A673 (cell line): Measurements from ENCODE around the gene SHISA7. TPM values are rescaled to one million over a fixed set of nuclear protein-coding genes. Genes with fewer than 3 reads are reported as not detected.
"Not testable (repeated sequence)": the region's sequence is repeated elsewhere in the genome, so short reads cannot be mapped to it uniquely, and the experiment has no call there.

Source experiments
- BruUV-seq: library from RNA; stranded (reverse); fragments of 400-500 nt; replicated peaks from 2 replicates; lab custom pipeline; 2021; lab: Mats Ljungman, UMichigan
- CTCF ChIA-PET: fragments of 300-600 bp; sonication (Branson Sonifier 250); formaldehyde crosslinking; loops from one replicate; lab custom pipeline; 2022; ENCODE audit warnings: antibody characterized with exemption; lab: Charles Lee
- POLR2A ChIA-PET: fragments of 300-600 bp; sonication (Branson Sonifier 250); formaldehyde crosslinking; loops from one replicate; lab custom pipeline; 2022; ENCODE audit warnings: antibody characterized with exemption; ENCODE audit not compliant: low non-redundant PET; lab: Charles Lee
- DNase-seq: peaks from one replicate; pipeline ENCODE4 v3.0.0-alpha.2; 2015; ENCODE audit warnings: low spot score
- H3K27ac ChIP-seq: fragments of 200-600 bp; sonication (generic); 2 replicates; pipeline ENCODE4 v1.5.1; 2016; ENCODE audit warnings: mixed run types, low read depth, mild to moderate bottlenecking, mixed read lengths, antibody characterized with exemption, low read length; ENCODE audit not compliant: poor library complexity, severe bottlenecking
- H3K27me3 ChIP-seq: fragments of 200-600 bp; sonication (generic); replicated peaks from 2 replicates; pipeline ENCODE4 v1.6.1; 2017; ENCODE audit warnings: mixed run types, low read depth, mild to moderate bottlenecking, mixed read lengths, antibody characterized with exemption, low read length; ENCODE audit not compliant: insufficient read depth, poor library complexity
- H3K36me3 ChIP-seq: fragments of 200-600 bp; sonication (generic); 2 replicates; pipeline ENCODE4 v1.6.1; 2016; ENCODE audit warnings: mixed run types, mild to moderate bottlenecking, mixed read lengths, antibody characterized with exemption, low read length; ENCODE audit not compliant: insufficient read depth, poor library complexity, severe bottlenecking
- H3K4me1 ChIP-seq: fragments of 200-600 bp; sonication (generic); 2 replicates; pipeline ENCODE4 v1.6.1; 2017; ENCODE audit warnings: mixed run types, mild to moderate bottlenecking, mixed read lengths, antibody characterized with exemption, low read length; ENCODE audit not compliant: insufficient read depth, poor library complexity, severe bottlenecking
- H3K4me3 ChIP-seq: fragments of 200-600 bp; sonication (generic); 2 replicates; pipeline ENCODE4 v1.5.1; 2016; ENCODE audit warnings: low read depth, mixed run types, mild to moderate bottlenecking, mixed read lengths, low read length; ENCODE audit not compliant: poor library complexity, severe bottlenecking
- H3K9me3 ChIP-seq: fragments of 200-600 bp; sonication (generic); 2 replicates; pipeline ENCODE4 v1.6.1; 2016; ENCODE audit warnings: mixed run types, low read depth, mild to moderate bottlenecking, mixed read lengths, antibody characterized with exemption, low read length; ENCODE audit not compliant: poor library complexity, severe bottlenecking
- EZH2 ChIP-seq: fragments of 200-600 bp; sonication (generic); IDR thresholded peaks from 2 replicates; pipeline ENCODE4 v1.6.1; 2017; ENCODE audit warnings: borderline replicate concordance, low read depth, mild to moderate bottlenecking, mixed read lengths, antibody characterized with exemption, low read length; ENCODE audit not compliant: poor library complexity, severe bottlenecking
- intact Hi-C: fragments of 100-400 bp; cut with micrococcal nuclease; formaldehyde crosslinking; loops from one replicate; pipeline ENCODE4 v1.10.0; 2022; ENCODE audit not compliant: unreplicated experiment
- total RNA-seq: library from RNA; stranded (reverse); gene quantifications from 2 replicates; pipeline ENCODE4 v1.2.3, GENCODE V29; 2021
- TF ChIP-seq, protein P1 (sequence below): fragments of 300-800, 200-600 bp; sonication (generic); conservative IDR thresholded peaks from 2 replicates; pipeline ENCODE4 v1.5.1; 2017; ENCODE audit warnings: low read depth, mild to moderate bottlenecking, antibody characterized with exemption, low read length, moderate library complexity, mixed read lengths

The SHISA7 gene
- total RNA-seq, 1 experiment from 2014 or later: 0.21 TPM

DNA sequence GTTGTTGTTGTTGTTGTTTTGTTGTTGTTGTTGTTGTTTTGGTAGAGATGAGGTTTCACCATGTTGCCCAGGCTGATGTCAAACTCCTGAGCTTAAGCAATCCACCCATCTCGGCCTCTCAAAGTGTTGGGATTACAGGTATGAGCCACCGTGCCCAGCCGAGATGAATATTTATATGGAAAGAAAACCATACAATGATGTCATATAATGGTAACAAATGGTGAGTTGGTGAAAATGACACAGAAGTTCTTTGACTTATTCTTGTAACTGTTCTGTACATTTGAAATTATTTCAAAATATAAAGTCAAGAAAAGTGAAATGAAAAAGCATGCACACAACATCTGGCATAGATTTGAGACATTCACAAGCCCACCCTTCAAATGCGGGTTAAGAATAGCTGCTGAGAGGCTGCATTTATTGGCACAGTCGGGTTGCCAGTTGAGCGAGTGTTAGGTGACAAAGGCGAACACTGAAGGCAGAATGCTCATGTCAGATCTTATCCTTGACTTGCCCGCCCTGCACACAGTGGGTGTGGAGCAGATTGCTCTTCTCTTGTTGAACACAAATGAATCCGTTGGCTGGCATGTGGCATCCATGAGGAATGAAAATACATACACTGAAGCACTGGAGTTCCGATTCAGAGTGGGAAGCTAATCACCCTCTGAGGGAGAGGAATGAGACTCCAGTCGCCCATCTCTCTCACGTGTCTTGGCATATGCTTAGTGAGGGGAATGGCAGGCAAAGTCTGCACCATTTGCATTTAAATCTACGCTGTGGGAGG lies 19.7 kb downstream of the SHISA7 start:
- no peak for DNase-seq
- Histone ChIP-seq H3K4me3 (no peak overlapping the region), H3K4me1 (no peaks in the 10 kb centered on the region), H3K27ac (no peak overlapping the region), H3K36me3 (no peaks in the 10 kb centered on the region), H3K9me3 (no peaks in the 10 kb centered on the region), H3K27me3 (no peaks in the 10 kb centered on the region)
- TF ChIP-seq EZH2: no peak
- TF ChIP-seq, protein P1, sequence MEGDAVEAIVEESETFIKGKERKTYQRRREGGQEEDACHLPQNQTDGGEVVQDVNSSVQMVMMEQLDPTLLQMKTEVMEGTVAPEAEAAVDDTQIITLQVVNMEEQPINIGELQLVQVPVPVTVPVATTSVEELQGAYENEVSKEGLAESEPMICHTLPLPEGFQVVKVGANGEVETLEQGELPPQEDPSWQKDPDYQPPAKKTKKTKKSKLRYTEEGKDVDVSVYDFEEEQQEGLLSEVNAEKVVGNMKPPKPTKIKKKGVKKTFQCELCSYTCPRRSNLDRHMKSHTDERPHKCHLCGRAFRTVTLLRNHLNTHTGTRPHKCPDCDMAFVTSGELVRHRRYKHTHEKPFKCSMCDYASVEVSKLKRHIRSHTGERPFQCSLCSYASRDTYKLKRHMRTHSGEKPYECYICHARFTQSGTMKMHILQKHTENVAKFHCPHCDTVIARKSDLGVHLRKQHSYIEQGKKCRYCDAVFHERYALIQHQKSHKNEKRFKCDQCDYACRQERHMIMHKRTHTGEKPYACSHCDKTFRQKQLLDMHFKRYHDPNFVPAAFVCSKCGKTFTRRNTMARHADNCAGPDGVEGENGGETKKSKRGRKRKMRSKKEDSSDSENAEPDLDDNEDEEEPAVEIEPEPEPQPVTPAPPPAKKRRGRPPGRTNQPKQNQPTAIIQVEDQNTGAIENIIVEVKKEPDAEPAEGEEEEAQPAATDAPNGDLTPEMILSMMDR: no peak
- intact Hi-C loops: no loop called here
- ChIA-PET CTCF (no interaction called here), POLR2A (no interaction called here)
- BruUV-seq: no TSS peak

DNA sequence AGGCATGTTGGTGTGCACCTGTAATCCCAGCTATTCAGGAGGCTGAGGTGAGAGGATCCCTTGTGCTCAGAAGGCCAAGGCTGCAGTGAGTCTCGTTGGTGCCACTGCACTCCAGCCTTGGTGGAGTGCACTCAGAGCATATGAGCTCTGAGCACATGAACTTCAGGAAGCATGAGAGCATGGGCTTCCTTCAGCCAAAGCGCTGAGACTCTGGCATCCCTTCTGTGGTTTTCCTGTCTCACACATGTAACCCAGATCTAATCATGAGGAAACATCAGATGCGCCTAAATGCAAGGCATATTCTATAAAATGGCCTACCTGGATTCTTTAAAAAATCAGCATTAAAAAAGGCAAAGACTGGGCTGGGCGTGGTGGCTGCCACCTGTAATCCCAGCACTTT lies 21.8 kb downstream of the SHISA7 start:
- CTCF ChIA-PET, BruUV-seq, intact Hi-C loops, DNase-seq, H3K9me3 ChIP-seq, H3K4me1 ChIP-seq, H3K4me3 ChIP-seq, H3K36me3 ChIP-seq, H3K27ac ChIP-seq, POLR2A ChIA-PET, H3K27me3 ChIP-seq: not testable (repeated sequence)

DNA sequence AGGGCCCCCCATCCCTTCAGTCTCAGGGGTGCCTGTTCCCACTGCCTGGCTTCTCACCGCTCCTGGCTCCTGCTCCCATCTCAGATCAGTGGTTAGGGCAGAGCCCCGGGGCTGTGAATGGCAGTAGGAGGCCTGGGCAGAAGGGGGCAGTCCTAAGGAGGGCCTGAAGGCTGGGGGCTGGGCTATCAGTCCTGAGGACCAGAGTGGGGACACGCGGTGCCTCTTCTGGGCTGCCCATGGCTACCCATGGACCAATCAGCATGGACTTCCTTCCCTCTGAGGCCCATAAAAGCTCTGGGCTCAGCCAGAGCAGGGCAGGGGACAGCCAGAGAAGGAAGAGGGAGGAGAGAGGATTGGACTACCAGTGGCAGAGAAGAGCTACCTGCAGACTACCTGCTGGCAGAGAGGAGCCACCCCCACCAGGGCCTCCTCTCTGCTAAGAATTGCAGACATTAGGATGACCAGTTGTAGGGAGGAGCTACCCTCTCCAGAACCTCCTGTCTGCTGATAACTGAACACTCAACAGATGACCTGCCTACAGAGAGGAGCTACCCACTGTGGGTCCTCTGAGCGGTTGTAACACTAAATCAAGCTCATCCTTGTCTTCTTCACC lies 23.4 kb downstream of the SHISA7 start:
- no peak overlapping the region for H3K27ac ChIP-seq
- H3K9me3 ChIP-seq: no peaks in the 10 kb centered on the region
- no peaks in the 10 kb centered on the region for H3K36me3 ChIP-seq
- DNase-seq: no peak
- intact Hi-C loops: loop anchor here (5.0 kb wide), 1 partner anchor 127 kb away; no protein-coding TSS in a partner anchor
- no peak overlapping the region for H3K4me3 ChIP-seq
- ChIA-PET POLR2A (no interaction called here), CTCF (no interaction called here)
- no peaks in the 10 kb centered on the region for H3K4me1 ChIP-seq
- no peak for TF ChIP-seq EZH2
- TF ChIP-seq, protein P1: no peak
- H3K27me3 ChIP-seq: no peaks in the 10 kb centered on the region
- BruUV-seq: no TSS peak
